Heart right ventricle (tissue), 16 donors: ENCODE results near the gene TEX48. TPM values are rescaled to one million over a fixed set of nuclear protein-coding genes. Genes with fewer than 3 reads are reported as not detected.

Source experiments
- ATAC-seq, 8 donors: fragments of 200-7000 bp; cut with Tn5 transposase; one replicate each; pipeline ENCODE4 v1.9.1; 2020; ENCODE audit warnings: mild to moderate bottlenecking in 8 of 8, moderate library complexity in 8 of 8, moderate number of reproducible peaks in 1 of 8
- DNase-seq, 2 donors: peaks; one replicate each; pipeline ENCODE4 v3.0.0-alpha.2; 2020
- H3K27ac ChIP-seq, 10 donors: fragments of 200-600 bp; sonication (generic) in 2 of 10; one replicate each; pipeline versions ENCODE4 v1.5.0 to v1.8.0; 2020 to 2022; ENCODE audit warnings: mild to moderate bottlenecking in 3 of 10
- H3K27me3 ChIP-seq, 7 donors: fragments of 200-600 bp; one replicate each; pipeline ENCODE4 v1.8.0; 2021 to 2022; ENCODE audit warnings: mild to moderate bottlenecking in 2 of 7
- H3K36me3 ChIP-seq, 9 donors: fragments of 200-600 bp; sonication (generic) in 1 of 9; one replicate each; pipeline versions ENCODE4 v1.5.0 to v1.8.0; 2020 to 2022; ENCODE audit warnings: mild to moderate bottlenecking in 2 of 9
- H3K4me1 ChIP-seq, 9 donors: fragments of 200-600 bp; sonication (generic) in 1 of 9; one replicate each; pipeline versions ENCODE4 v1.5.0 to v1.8.0; 2020 to 2022; ENCODE audit warnings: mild to moderate bottlenecking in 4 of 9
- H3K4me3 ChIP-seq, 10 donors: fragments of 200-600 bp; sonication (generic) in 2 of 10; one replicate each; pipeline versions ENCODE4 v1.5.0 to v1.8.0; 2020 to 2022; ENCODE audit warnings: mild to moderate bottlenecking in 7 of 10, moderate library complexity in 2 of 10
- H3K9me3 ChIP-seq, 11 donors: fragments of 200-600 bp in 10 of 11; sonication (generic) in 2 of 11; one replicate each; pipeline versions ENCODE4 v1.5.0 to v1.8.0; 2013 to 2022; ENCODE audit warnings: mild to moderate bottlenecking in 2 of 11, control low read depth in 1 of 11, moderate library complexity in 1 of 11
- CTCF ChIP-seq, 9 donors: fragments of 200-600 bp; sonication (generic) in 2 of 9; IDR thresholded peaks; one replicate each; pipeline versions ENCODE4 v1.5.0 to v1.8.0; 2021 to 2022; ENCODE audit warnings: antibody characterized with exemption in 9 of 9, mild to moderate bottlenecking in 5 of 9, moderate library complexity in 1 of 9
- WGBS, 2 donors: extraction: QIAGEN DNeasy Blood & Tissue Kit; methylation state at CpG; one replicate each; pipeline ENCODE4 v1.1.7; 2013; ENCODE audit warnings: inconsistent platforms in 1 of 2; 5-methylcytosine and 5-hydroxymethylcytosine counted together
- intact Hi-C, 10 donors: fragments of 100-400 bp; cut with DNase I; formaldehyde crosslinking; loops; one replicate each; pipeline versions ENCODE4 v1.11.1 to v1.14.2; 2022
- polyA plus RNA-seq, 2 donors: library from polyadenylated mRNA; stranded (reverse); fragments of 200-250 nt; gene quantifications; one replicate each; pipeline ENCODE4 v1.2.3, GENCODE V29; 2013
- total RNA-seq, 10 donors: library from RNA; stranded (reverse); fragmentation: NEBNext Ultra II Directional in 3 of 10; extraction: Animal tissue kit (Norgen Biotek cat#: 25700) in 3 of 10; gene quantifications; one replicate each; pipeline versions ENCODE4 v1.2.1 to v1.2.4, GENCODE V29; 2021 to 2023
- donor health status: Arrhythmogenic right ventricular cardiomyopathy.
- donor health status: ischemic (EF 13 %, LVEDD 7.1; RV severe dilation, severe dysfunction).
- donor health status: healthy with polysubstance abuse.
- donor health status: DM: no; HTN: yes; CAD: no.
- donor health status: DM: no; HTN: no; CAD: no.
- donor health status: ischemic (EF 25% LVEDD 6.9; RV normal size, moderate dysfunction).
- donor health status: ischemic (EF 25% LVEDD 5.7; RV mildly dilated, moderate dysfunction).
- donor health status: healthy.
- donor health status: DM: yes; HTN: yes; CAD: no.
- donor health status: Ischemic cardiomyopathy.
- donor health status: ischemic (EF 35%, LVEDD 5.7; RV mildly dilated, moderate dysfunction).
- donor health status: nonischemic (EF 11% LVEDD 7.7; RV severe dilation, severe dysfunction).
- donor health status: DM: yes; HTN: yes; CAD: no.
- donor health status: PGD.
- donor health status: ischemic (EF 29% LVEDD 5.4; RV normal size, mild dysfunction).
- donor health status: nonischemic (EF 23%, LVEDD 6.1; RV moderate dilation, normal function).

The TEX48 gene
- total and polyA plus RNA-seq, 12 donors, result not detected

- Histone ChIP-seq H3K4me3 (no peak overlapping the region), H3K9me3 (no peaks in the 10 kb centered on the region), H3K4me1 (peaks cover 0 to 6% (median 0%) of the 10 kb centered on the region in 9 donors), H3K27ac (no peak overlapping the region), H3K27me3 (peaks cover 0 to 3% (median 0%) of the 10 kb centered on the region in 7 donors), H3K36me3 (no peaks in the 10 kb centered on the region)
- no peak for TF ChIP-seq CTCF (IDR thresholded peaks at IDR 0.05)
- no peak for DNase-seq
- no peak for ATAC-seq
- intact Hi-C loops, result loop anchor here in 1 of 10 donors (10.0 kb wide), 1 partner anchor 838 kb away; no protein-coding TSS in a partner anchor
These were observed 5.0 kb upstream of the TEX48 start for GRCh38 chr9:114687034-114687433.

GRCh38 chr9:114685951-114686350, 4.0 kb upstream of the TEX48 start:
- intact Hi-C loops, result loop anchor here in 1 of 10 donors (10.0 kb wide), 1 partner anchor 839 kb away; no protein-coding TSS in a partner anchor
- H3K36me3 ChIP-seq, result no peaks in the 10 kb centered on the region
- 80 to 90% methylated on average over 5 of the region's 5 CpGs for WGBS, 2 donors
- TF ChIP-seq CTCF (IDR thresholded peaks at IDR 0.05), result no peak
- DNase-seq, result no peak
- H3K27me3 ChIP-seq, result peaks cover 0 to 7% (median 5%) of the 10 kb centered on the region in 7 donors
- H3K9me3 ChIP-seq, result no peaks in the 10 kb centered on the region
- ATAC-seq, result no peak
- H3K4me3 ChIP-seq, result no peak overlapping the region
- H3K27ac ChIP-seq, result no peak overlapping the region
- H3K4me1 ChIP-seq, result no peaks in the 10 kb centered on the region

- Histone ChIP-seq H3K4me1 (no peaks in the 10 kb centered on the region), H3K27ac (no peak overlapping the region), H3K36me3 (no peaks in the 10 kb centered on the region), H3K4me3 (no peak overlapping the region), H3K9me3 (no peaks in the 10 kb centered on the region), H3K27me3 (peaks cover 0 to 21% (median 12%) of the 10 kb centered on the region in 7 donors)
- 72 to 78% methylated on average over 6 of the region's 6 CpGs for WGBS, 2 donors
- no peak for DNase-seq
- intact Hi-C loops, result loop anchor here in 3 of 10 donors (5.0 to 10.0 kb wide), 3 partner anchors 223 to 841 kb away; no protein-coding TSS in a partner anchor
- no peak for ATAC-seq
- TF ChIP-seq CTCF (IDR thresholded peaks at IDR 0.05), result no peak
These were observed 2.0 kb upstream of the TEX48 start for GRCh38 chr9:114684036-114684435.

GRCh38 chr9:114682846-114683245, 854 bp upstream of the TEX48 start:
- Histone ChIP-seq H3K9me3 (no peaks in the 10 kb centered on the region), H3K4me3 (no peak overlapping the region), H3K27me3 (peaks cover 0 to 26% (median 12%) of the 10 kb centered on the region in 7 donors), H3K4me1 (no peaks in the 10 kb centered on the region), H3K27ac (no peak overlapping the region), H3K36me3 (no peaks in the 10 kb centered on the region)
- intact Hi-C loops, result loop anchor here in 3 of 10 donors (2.0 to 10.0 kb wide), 4 partner anchors 224 to 842 kb away; no protein-coding TSS in a partner anchor
- WGBS, 2 donors, result 87 to 89% methylated on average over 3 of the region's 3 CpGs
- DNase-seq (no peak), ATAC-seq (no peak)
- no peak for TF ChIP-seq CTCF (IDR thresholded peaks at IDR 0.05)
